CD4-positive, alpha-beta T cell treated with Interleukin-15 for 4 hours (primary cell): ENCODE results near the gene RAET1G.
"Not testable (repeated sequence)": the region's sequence is repeated elsewhere in the genome, so short reads cannot be mapped to it uniquely, and the experiment has no call there.

Experiments
- DNase-seq: peaks from one replicate; pipeline ENCODE4 v3.0.0-alpha.2; 2020; ENCODE audit warnings: low spot score

Gene RAET1G

GRCh38 chr6:149922642-149923326, at the start of gene RAET1G:
TSS of gene RAET1G (minus strand) at chr6:149923121. CDS start at chr6:149923010, 111 bp downstream.
- peak; percentile 82 for DNase-seq

GRCh38 chr6:149969635-149970034, 46.7 kb upstream of the RAET1G start:
- no peak for DNase-seq

DNA sequence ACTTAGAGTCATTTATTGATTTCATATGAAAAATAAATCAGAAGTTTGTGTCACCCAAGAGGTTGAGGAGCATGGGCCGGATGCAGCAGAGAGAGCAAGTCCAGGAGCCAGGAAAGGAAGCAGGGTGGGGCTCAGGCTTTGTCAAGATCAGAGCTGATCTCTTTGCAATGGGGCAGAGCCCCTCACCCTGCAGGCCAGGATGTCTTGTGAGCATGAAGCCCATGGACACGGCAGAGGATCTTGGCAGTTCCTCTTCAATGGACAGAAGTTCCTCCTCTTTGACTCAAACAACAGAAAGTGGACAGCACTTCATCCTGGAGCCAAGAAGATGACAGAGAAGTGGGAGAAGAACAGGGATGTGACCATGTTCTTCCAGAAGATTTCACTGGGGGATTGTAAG, 46.0 kb upstream of the RAET1G start:
- DNase-seq: not testable (repeated sequence)

DNA sequence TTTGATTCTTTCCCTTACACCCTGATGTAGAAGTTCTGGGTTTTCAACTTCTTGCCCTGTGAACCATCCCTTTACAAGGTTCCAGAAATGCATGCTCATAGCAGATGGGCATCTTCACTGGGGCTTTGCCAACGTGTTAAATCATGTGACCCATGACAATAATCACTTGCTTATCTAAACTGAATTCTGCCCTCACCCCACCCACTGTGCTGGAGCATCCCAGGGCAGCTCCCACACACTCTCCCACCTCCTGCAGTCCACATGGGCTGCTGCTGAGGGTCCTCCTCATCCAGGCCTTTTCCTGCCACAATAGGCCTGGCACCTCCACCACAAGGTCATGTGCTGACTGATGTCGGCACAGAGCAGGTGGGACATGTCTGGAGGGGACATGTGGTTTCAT, 45.1 kb upstream of the RAET1G start:
- not testable (repeated sequence) for DNase-seq

DNA sequence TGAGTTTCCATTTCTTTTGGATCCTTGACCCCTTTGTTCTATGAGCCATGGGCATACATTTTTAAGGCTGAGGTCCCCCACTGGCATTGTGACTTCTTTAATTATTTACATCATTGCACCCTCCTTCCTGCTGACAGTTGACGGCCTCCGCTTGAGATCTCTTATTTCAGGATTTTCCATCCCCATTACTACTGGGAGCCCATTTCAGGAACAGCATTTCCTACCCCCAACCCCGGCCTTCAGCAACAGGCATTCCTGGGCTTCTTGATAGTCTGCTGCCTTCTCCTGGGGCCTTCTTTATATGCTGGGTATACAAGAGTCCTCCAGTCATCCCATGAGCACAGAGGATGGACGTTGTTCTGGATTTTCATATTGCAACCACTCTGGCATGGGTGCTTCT, 44.7 kb upstream of the RAET1G start:
- DNase-seq: no peak

DNA sequence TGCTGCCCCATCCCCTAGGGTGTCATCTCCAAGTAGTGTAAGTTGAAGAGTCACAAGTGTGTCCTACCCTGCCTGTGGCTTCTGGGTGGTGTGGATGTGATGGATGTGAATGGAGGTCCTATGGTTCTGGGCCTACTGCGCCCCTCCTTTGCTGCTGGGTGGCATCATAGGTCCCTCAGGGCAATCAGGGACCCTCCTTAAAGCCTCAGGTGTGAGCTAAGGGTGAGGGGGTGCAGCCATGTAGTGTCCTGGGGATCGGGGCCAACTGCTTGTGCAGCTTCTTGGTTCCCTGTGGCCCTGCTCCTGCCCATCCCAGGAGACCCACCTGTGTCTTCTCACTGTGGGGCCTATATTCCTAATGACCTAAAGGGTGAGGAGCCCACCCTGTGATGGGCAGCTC, 43.4 kb upstream of the RAET1G start:
- DNase-seq: not testable (repeated sequence)

DNA sequence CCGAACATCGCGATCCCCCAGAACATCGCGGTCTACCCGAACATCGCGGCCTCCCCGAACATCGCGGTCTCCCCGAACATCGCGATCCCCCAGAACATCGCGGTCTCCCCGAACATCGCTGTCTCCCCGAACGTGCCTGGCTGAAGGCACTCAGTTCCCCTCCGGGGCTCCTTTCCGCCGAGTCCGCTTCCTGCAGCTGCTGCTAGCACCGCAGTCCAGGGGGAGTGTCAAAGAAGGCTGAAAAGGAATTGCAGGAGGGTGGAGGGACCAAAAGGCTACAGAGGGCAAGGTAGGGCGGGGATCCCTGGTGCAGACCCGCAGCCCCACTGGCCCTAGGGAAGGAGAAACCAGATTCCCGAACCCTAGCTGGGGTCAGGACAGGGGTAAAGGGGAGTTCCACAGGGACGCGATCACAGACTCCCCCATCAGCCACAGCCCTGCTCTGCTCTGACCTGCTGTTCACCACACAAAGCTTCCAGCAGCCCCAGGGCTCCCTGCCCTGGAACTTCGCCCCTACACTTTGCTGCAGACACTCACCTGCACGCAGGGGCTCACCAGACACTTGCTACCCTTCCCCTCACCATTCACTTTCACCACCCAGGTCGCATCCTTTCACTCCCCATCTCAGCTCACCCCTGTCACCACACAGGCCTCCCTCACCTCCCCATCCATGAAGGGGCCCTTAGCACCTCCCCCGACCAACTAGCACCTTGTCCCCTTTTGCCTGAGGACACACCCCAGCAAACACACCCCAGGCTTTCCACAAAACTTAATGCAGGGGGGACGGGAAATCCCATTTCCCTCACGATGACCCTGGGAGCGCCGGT, 42.5 kb upstream of the RAET1G start:
- DNase-seq: peak; percentile 20

GRCh38 chr6:149964308-149965193, 41.6 kb upstream of the RAET1G start:
- DNase-seq: no peak

- DNase-seq: peak; percentile 67
Observed at GRCh38 chr6:149963462-149964307, 40.8 kb upstream of the RAET1G start, which contains the start of gene ULBP1. TSS of gene ULBP1 (plus strand) at chr6:149963943. CDS start at chr6:149964050, 107 bp downstream.

GRCh38 chr6:149963212-149963461, 40.2 kb upstream of the RAET1G start:
- DNase-seq: peak; percentile 34

- DNase-seq: no peak
Observed at GRCh38 chr6:149962461-149963211, 39.7 kb upstream of the RAET1G start.

DNA sequence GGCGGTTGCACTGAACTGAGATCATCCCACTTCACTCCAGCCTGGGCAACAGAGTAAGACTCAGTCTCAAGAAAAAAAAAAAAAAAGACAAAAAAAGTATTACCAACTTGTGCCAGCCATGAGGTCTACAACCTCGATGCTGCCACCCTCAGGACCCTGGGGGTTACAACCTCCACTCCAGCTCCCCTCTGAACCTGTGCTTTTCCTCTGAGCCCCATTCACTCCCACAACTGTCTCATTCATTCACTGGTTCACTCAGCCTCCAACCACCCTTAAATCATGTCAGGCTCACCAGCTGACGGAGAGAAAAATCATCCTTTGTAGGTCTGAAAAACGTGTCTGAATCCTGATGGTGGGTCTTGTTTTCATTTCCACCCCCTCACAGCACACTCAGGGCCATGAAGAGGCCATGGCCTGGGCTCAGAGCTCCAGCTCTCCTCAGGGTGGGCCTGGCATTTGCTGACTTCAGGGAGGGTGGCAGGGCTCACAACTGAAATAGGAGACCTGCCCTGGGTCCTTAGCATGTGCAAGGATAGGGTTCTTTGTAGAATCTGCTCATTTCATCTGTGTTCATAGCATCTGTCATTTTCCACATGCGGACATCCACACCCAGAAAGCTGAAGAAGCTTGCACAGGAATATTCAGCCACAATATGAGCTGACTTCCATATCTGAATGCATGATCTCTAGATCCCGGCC, 39.0 kb upstream of the RAET1G start:
- peak; percentile 36 for DNase-seq

DNA sequence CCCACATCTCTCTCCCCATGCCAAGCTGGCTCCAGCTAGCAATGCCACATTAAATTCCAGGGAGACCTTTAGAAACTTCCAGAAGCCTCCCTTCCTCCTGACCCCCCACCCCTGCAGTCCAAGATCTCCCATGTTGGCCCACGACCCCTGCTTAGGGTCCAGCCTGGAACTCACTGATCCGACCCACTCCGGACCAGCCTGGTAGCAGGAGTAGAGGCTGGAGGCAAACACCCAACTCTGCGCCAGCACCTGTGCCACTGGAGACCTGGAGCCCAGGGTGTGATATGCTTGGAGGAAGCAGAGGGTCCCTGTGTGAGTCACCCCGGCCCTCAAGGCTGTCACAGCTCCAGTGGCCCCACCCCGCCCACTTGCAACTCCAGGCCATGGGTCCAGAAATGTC, 37.6 kb upstream of the RAET1G start:
- no peak for DNase-seq

DNA sequence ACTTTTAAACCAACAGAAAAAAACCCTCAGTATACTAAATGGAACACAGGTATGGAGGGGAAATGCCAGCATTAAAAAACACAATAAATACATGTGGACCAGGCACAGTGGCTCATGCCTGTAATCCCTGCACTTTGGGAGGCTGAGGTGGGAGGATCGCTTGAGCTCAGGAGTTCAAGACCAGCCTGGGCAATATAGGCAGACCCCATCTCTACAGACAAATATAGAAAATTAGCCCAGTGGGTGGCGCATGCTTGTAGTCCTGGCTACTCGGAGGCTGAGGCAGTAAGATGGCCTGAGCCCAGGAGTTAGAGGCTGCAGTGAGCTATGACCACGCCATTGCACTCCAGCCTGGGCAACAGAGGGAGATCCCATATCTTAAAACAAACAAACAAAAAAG, 36.9 kb upstream of the RAET1G start:
- DNase-seq: not testable (repeated sequence)

- DNase-seq: not testable (repeated sequence)
Observed at GRCh38 chr6:149958124-149958523, 35.2 kb upstream of the RAET1G start.

DNA sequence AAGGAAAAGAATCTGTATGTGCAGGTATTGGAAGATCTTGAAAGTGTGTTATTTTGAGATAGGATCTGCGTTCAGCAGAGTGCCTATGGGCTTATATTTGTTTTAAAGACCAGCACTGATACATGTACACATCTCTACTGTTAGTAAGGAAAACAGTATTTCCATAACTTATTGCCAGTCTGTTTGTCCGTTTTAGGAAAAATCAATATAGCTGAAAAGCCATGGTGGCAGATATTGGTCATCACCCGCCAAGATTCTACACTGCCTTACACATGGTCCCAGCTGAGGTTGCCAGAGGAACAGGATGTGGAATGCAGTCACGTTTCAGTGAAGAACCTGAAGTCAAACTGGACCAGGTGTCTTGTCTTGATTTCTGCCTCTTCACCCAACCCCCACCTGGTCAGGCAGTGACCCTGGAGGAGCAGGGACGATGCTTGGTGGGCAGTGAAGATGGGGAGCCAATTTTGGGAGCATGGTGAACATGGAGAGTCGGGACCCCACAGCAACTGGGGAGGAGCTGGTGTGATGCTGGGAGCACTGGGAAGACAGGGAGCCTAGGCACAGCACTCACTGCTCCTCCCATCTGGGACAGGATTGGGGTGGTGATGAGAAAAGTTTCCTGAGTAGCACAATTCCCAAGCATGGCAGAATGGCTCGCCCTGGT, 32.9 kb upstream of the RAET1G start:
- DNase-seq: not testable (repeated sequence)

DNA sequence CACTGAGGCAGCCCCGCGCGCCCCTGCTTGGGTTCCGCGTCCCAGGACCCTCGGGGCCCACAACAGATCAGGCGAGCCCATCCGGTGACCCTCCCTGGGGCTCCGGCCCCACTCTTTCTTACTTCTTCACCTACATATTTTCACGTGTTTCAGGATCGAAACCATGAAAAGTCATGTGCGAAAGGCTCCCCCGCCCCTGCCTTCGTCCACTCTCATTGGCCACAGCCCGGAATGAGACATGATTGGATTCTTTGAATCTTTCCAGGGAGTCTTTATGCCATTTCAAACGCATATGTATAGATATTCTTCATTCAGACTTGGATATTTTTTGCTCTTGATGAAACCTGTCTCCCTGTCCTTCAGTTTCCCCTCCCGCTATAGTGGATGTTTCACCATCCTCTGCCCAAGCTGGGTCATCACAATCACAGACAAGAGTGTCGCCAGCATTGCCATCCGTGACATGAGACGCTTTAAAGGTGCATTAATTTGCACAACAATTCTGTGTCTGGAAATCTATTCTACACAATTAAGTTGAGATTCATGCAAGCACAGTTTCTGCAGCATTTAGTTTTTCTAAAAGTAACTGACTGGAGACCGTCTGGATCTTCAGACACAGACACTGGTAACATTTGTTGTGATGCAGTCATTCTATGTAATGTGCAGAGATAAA, 32.2 kb upstream of the RAET1G start:
- DNase-seq: not testable (repeated sequence)

DNA sequence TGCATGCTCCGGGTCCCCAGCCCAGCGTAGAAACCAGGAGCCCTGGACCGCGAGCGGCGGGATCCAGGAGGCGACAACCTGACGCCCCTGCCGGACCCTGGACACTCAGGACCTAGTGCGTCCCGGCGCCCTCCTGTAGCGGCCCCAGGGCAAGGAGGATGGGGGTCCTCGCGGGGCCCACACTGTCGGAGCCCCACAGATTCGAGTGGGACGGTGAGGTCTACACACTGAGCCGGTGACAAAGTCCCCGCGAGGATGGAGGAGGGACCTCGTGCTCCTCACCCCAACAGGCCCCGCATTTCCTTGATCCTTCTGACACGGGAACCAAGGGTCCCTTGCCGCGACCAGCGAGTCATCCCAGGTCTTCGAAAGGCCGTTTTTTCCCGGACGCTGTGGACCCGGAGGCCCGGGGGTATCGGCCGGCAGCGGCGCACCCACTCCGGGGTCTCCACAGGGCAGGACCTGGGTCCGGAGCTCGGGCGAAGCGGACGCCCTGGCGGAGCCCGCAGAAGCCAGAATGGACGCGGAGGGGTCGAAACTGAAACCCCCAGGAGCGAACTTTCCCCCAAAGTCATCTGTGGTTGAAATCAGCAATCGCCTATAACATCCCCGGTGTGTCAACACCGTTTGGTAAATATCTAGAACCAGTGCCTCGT, 31.5 kb upstream of the RAET1G start:
- DNase-seq: not testable (repeated sequence)

GRCh38 chr6:149953934-149954327, 31.0 kb upstream of the RAET1G start:
- not testable (repeated sequence) for DNase-seq
